Mucosa of descending colon (tissue), 3 donors: ENCODE data around the gene BRMS1L. TPM values are rescaled to one million over a fixed set of nuclear protein-coding genes. Genes with fewer than 3 reads are reported as not detected.

Experiments used
- ATAC-seq: fragments of 200-7000 bp; cut with Tn5 transposase; one replicate; pipeline ENCODE4 v1.9.1; 2020; ENCODE audit warnings: mild to moderate bottlenecking, moderate library complexity
- DNase-seq, 3 donors: peaks; one replicate each; pipeline ENCODE4 v3.0.0-alpha.2; 2020
- H3K36me3 ChIP-seq: fragments of 200-600 bp; one replicate; pipeline ENCODE4 v1.8.0; 2021; ENCODE audit warnings: low read depth, mild to moderate bottlenecking
- H3K4me1 ChIP-seq: fragments of 200-600 bp; one replicate; pipeline ENCODE4 v1.8.0; 2021; ENCODE audit warnings: low read depth, mild to moderate bottlenecking
- H3K4me3 ChIP-seq: fragments of 200-600 bp; one replicate; pipeline ENCODE4 v1.8.0; 2021; ENCODE audit warnings: mild to moderate bottlenecking
- H3K9me3 ChIP-seq: fragments of 200-600 bp; one replicate; pipeline ENCODE4 v1.8.0; 2021; ENCODE audit warnings: mild to moderate bottlenecking
- CTCF ChIP-seq: fragments of 200-600 bp; IDR thresholded peaks from one replicate; pipeline ENCODE4 v1.8.0; 2022; ENCODE audit warnings: antibody characterized with exemption, mild to moderate bottlenecking
- intact Hi-C, 2 donors: fragments of 100-400 bp; cut with DNase I in 1 of 2; cut with micrococcal nuclease in 1 of 2; formaldehyde crosslinking; loops; one replicate each; pipeline versions ENCODE4 v1.11.0 to v1.11.1; 2022; cut with DNase I, micrococcal nuclease
- total RNA-seq, 3 donors: library from RNA; stranded (reverse); fragmentation: NEBNext Ultra II Directional in 2 of 3; extraction: Animal tissue kit (Norgen Biotek cat#: 25700) in 2 of 3; gene quantifications; one replicate each; pipeline versions ENCODE4 v1.2.1 to v1.2.4, GENCODE V29; 2021 to 2023
- donor health status: DM: no; HTN: no; CAD: no; lungs with moderate emphysema.
- donor health status: DM: no; HTN: no; CAD: no.
- donor health status: DM: no; HTN: yes; CAD: no.

The BRMS1L gene
- total RNA-seq, 3 donors from 2014 or later, result 3.0 to 9.4 (median 3.3) TPM

GRCh38 chr14:35881280-35881679 lies 55.1 kb downstream of the BRMS1L start:
- DNase-seq (no peak), ATAC-seq (no peak)
- no peak overlapping the region for H3K4me3 ChIP-seq
- peaks cover 17% of the 10 kb centered on the region for H3K4me1 ChIP-seq
- intact Hi-C loops, result no loop called here
- no peaks in the 10 kb centered on the region for H3K9me3 ChIP-seq
- TF ChIP-seq CTCF, result no peak
- no peaks in the 10 kb centered on the region for H3K36me3 ChIP-seq

- Histone ChIP-seq H3K4me1 (peaks cover 4% of the 10 kb centered on the region), H3K36me3 (no peaks in the 10 kb centered on the region), H3K4me3 (no peak overlapping the region), H3K9me3 (no peaks in the 10 kb centered on the region)
- intact Hi-C loops, result no loop called here
- peak in 1 of 3 donors; percentile 66 for DNase-seq
- peak; percentile 41 for TF ChIP-seq CTCF
- ATAC-seq, result peak; percentile 52
These were observed 57.6 kb downstream of the BRMS1L start for GRCh38 chr14:35883677-35884293.

GRCh38 chr14:35890308-35890707 lies 64.2 kb downstream of the BRMS1L start:
- DNase-seq (no peak), ATAC-seq (no peak)
- intact Hi-C loops, result no loop called here
- no peak for TF ChIP-seq CTCF
- Histone ChIP-seq H3K4me3 (no peak overlapping the region), H3K9me3 (peaks cover 5% of the 10 kb centered on the region), H3K4me1 (no peaks in the 10 kb centered on the region), H3K36me3 (no peaks in the 10 kb centered on the region)

- no peak for TF ChIP-seq CTCF
- Histone ChIP-seq H3K4me1 (peaks cover 3% of the 10 kb centered on the region), H3K4me3 (no peak overlapping the region), H3K9me3 (peaks cover 13% of the 10 kb centered on the region), H3K36me3 (no peaks in the 10 kb centered on the region)
- intact Hi-C loops, result no loop called here
- DNase-seq (no peak), ATAC-seq (no peak)
These were observed 69.1 kb downstream of the BRMS1L start for GRCh38 chr14:35895256-35895655.

GRCh38 chr14:35897616-35898111 lies 71.5 kb downstream of the BRMS1L start:
- DNase-seq (peak; percentile 24 to 55 (median 50)), ATAC-seq (peak; percentile 91)
- Histone ChIP-seq H3K36me3 (no peaks in the 10 kb centered on the region), H3K4me1 (peaks cover 3% of the 10 kb centered on the region), H3K4me3 (no peak overlapping the region), H3K9me3 (peaks cover 13% of the 10 kb centered on the region)
- no peak for TF ChIP-seq CTCF
- intact Hi-C loops, result no loop called here
